ENCODE measurements around the gene PRPF6.

- TF ChIP-seq, protein P1, sequence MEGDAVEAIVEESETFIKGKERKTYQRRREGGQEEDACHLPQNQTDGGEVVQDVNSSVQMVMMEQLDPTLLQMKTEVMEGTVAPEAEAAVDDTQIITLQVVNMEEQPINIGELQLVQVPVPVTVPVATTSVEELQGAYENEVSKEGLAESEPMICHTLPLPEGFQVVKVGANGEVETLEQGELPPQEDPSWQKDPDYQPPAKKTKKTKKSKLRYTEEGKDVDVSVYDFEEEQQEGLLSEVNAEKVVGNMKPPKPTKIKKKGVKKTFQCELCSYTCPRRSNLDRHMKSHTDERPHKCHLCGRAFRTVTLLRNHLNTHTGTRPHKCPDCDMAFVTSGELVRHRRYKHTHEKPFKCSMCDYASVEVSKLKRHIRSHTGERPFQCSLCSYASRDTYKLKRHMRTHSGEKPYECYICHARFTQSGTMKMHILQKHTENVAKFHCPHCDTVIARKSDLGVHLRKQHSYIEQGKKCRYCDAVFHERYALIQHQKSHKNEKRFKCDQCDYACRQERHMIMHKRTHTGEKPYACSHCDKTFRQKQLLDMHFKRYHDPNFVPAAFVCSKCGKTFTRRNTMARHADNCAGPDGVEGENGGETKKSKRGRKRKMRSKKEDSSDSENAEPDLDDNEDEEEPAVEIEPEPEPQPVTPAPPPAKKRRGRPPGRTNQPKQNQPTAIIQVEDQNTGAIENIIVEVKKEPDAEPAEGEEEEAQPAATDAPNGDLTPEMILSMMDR (conservative IDR thresholded peaks at IDR 0.05): no peak
- TF ChIP-seq EZH2 (IDR thresholded peaks at IDR 0.05; ENCODE audit: low read depth): no peak
These were observed 40.4 kb downstream of the PRPF6 start for GRCh38 chr20:64021124-64021975.

Data from PC-9 (cell line).